ENCODE data around the gene ZNF396. TPM values are rescaled to one million over a fixed set of nuclear protein-coding genes. Genes with fewer than 3 reads are reported as not detected.

Gene ZNF396
- total RNA-seq, 1 experiment from 2014 or later: 1.0 TPM

GRCh38 chr18:35335866-35336265 lies 41.3 kb downstream of the ZNF396 start (continued):
- no peak for TF ChIP-seq ARID4B (CRISPR knock-in tag; IDR thresholded peaks at IDR 0.05; ENCODE audit: borderline replicate concordance)

DNA sequence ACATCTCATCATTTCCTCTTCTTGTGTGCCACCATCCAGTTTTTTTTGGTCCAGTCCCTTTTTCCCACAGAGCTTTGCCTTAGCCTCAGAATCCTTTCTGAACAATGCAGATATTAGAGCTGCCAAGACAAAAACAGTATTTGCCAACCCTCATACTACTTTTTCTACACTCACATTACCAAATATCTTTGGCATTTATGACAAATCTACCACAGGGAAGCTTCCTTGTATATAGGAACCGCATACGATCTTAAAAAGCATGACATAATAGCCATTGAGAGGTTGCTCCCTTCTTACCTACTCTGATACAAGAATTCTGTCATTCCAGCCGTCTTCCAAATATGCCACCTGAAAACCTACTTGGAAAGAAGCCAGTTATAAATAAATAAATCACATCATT lies 42.3 kb downstream of the ZNF396 start:
- CTCF ChIA-PET: no interaction called here
- POLR2A ChIA-PET: no interaction called here
- H3K4me1 Mint-ChIP-seq: no peaks in the 10 kb centered on the region
- H3K27ac Mint-ChIP-seq: no peak overlapping the region
- no peak overlapping the region for H3K4me3 Mint-ChIP-seq
- DNase-seq (ENCODE audit: low spot score) (no peak), ATAC-seq (no peak)
- H3K27me3 Mint-ChIP-seq (ENCODE audit: low read depth): no peaks in the 10 kb centered on the region
- no peaks in the 10 kb centered on the region for H3K9me3 Mint-ChIP-seq
- TF ChIP-seq, protein P1, sequence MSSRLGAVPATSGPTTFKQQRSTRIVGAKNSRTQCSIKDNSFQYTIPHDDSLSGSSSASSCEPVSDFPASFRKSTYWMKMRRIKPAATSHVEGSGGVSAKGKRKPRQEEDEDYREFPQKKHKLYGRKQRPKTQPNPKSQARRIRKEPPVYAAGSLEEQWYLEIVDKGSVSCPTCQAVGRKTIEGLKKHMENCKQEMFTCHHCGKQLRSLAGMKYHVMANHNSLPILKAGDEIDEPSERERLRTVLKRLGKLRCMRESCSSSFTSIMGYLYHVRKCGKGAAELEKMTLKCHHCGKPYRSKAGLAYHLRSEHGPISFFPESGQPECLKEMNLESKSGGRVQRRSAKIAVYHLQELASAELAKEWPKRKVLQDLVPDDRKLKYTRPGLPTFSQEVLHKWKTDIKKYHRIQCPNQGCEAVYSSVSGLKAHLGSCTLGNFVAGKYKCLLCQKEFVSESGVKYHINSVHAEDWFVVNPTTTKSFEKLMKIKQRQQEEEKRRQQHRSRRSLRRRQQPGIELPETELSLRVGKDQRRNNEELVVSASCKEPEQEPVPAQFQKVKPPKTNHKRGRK (CRISPR knock-in tag; IDR thresholded peaks at IDR 0.05; ENCODE audit: borderline replicate concordance): no peak
- TF ChIP-seq ZNF138 (CRISPR knock-in tag; conservative IDR thresholded peaks at IDR 0.05) (no peak), PRRX2 (CRISPR knock-in tag; IDR thresholded peaks at IDR 0.05) (no peak), ZNF671 (CRISPR knock-in tag; IDR thresholded peaks at IDR 0.05) (no peak), FOXJ3 (CRISPR knock-in tag; IDR thresholded peaks at IDR 0.05; ENCODE audit: borderline replicate concordance) (no peak), SP1 (CRISPR knock-in tag; conservative IDR thresholded peaks at IDR 0.05) (no peak), SMAD3 (CRISPR knock-in tag; IDR thresholded peaks at IDR 0.05; ENCODE audit: borderline replicate concordance) (no peak), ZBTB43 (CRISPR knock-in tag; IDR thresholded peaks at IDR 0.05) (no peak), GTF2I (CRISPR knock-in tag; conservative IDR thresholded peaks at IDR 0.05) (no peak), EMX1 (CRISPR knock-in tag; IDR thresholded peaks at IDR 0.05) (no peak), E2F1 (CRISPR knock-in tag; IDR thresholded peaks at IDR 0.05) (no peak), FOXP1 (CRISPR knock-in tag; IDR thresholded peaks at IDR 0.05; ENCODE audit: borderline replicate concordance) (no peak), ZNF232 (CRISPR knock-in tag; IDR thresholded peaks at IDR 0.05) (no peak), ZNF423 (CRISPR knock-in tag; IDR thresholded peaks at IDR 0.05) (no peak), NFATC4 (CRISPR knock-in tag; IDR thresholded peaks at IDR 0.05) (no peak), ZNF219 (CRISPR knock-in tag; IDR thresholded peaks at IDR 0.05; ENCODE audit: borderline replicate concordance) (no peak)
- TF ChIP-seq, protein P2, sequence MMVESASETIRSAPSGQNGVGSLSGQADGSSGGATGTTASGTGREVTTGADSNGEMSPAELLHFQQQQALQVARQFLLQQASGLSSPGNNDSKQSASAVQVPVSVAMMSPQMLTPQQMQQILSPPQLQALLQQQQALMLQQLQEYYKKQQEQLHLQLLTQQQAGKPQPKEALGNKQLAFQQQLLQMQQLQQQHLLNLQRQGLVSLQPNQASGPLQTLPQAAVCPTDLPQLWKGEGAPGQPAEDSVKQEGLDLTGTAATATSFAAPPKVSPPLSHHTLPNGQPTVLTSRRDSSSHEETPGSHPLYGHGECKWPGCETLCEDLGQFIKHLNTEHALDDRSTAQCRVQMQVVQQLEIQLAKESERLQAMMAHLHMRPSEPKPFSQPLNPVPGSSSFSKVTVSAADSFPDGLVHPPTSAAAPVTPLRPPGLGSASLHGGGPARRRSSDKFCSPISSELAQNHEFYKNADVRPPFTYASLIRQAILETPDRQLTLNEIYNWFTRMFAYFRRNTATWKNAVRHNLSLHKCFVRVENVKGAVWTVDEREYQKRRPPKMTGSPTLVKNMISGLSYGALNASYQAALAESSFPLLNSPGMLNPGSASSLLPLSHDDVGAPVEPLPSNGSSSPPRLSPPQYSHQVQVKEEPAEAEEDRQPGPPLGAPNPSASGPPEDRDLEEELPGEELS (CRISPR knock-in tag; IDR thresholded peaks at IDR 0.05): no peak
- H3K36me3 Mint-ChIP-seq: peaks cover 67% of the 10 kb centered on the region
